ENCODE data around the gene RAB3C. TPM values are rescaled to one million over a fixed set of nuclear protein-coding genes. Genes with fewer than 3 reads are reported as not detected.

Gene RAB3C
- total RNA-seq, 1 experiment from 2014 or later: not detected

DNA sequence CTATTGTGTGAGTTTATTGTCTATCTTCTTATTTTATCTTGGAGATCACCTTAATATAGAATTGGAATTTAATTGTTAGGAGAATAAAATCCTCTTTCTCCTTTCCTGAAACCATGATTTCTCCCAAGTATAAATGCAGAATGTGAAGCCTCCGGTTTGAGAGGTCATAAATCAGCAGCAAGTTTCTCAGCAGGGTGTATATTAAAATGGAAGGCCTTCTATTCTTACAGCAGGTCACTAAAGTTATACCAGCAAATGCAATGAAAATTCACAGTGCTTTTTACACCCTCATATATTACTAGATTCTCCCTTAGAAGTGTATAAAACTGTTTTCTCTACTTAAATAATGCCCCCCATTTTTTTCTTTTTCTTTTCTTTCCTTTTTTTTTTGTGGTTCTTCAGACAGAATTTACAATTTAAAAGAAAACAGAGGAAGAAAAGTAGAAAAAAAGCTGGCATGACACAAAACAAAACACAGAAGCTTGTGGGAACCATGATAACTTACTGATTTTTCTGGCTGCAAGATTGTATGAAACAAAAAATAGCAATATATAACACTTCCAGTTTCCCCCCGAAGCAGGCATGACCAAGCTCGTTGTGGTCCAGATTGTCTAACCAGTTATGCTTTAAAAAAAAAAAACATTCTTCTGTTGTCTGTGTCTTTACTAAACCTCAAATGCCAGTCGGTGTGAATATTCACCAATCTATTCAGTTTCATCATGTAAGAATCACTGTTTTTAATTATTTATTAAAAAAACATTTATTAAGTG, 211.2 kb downstream of the RAB3C start:
- no peaks in the 10 kb centered on the region for H3K4me1 ChIP-seq (ENCODE audit: control insufficient read depth, insufficient read depth, low read length)
- no peak overlapping the region for H3K27ac ChIP-seq (ENCODE audit: low read length)
- H3K4me3 ChIP-seq (ENCODE audit: low read depth in 2 of 2, low read length in 2 of 2): no peak overlapping the region
- H3K27me3 ChIP-seq (ENCODE audit: control insufficient read depth, insufficient read depth, low read length): no peaks in the 10 kb centered on the region; the same call in 1 of the 2 replicates
- intact Hi-C loops (cut with micrococcal nuclease; ENCODE audit: unreplicated experiment) (no loop called here), in situ Hi-C loops (cut with HindIII; ENCODE audit: low pct_unique_long_range_greater_than_20kb, low sequenced_read_pairs) (no loop called here)
- ChIA-PET CTCF (no interaction called here), POLR2A (no interaction called here)
- DNase-seq (ENCODE audit: low read depth, low spot score) (no peak), ATAC-seq (no peak)
- no peaks in the 10 kb centered on the region for H3K36me3 ChIP-seq (ENCODE audit: control insufficient read depth, insufficient read depth, low read length)
- H3K9me3 ChIP-seq (ENCODE audit: control insufficient read depth, insufficient read depth, low read depth, low read length): no peaks in the 10 kb centered on the region
- TF ChIP-seq REST (IDR thresholded peaks at IDR 0.05; ENCODE audit: insufficient read depth in 1 of 2, low read depth in 2 of 2, low read length in 1 of 2): no peak
- TF ChIP-seq TCF7L2 (IDR thresholded peaks at IDR 0.05; ENCODE audit: low read depth, low read length): no peak
- no peak for TF ChIP-seq SIN3A (IDR thresholded peaks at IDR 0.05; ENCODE audit: borderline replicate concordance, insufficient read depth, low read depth, low read length)
- TF ChIP-seq CTCF (IDR thresholded peaks at IDR 0.05): no peak
- TF ChIP-seq POLR2AphosphoS5 (IDR thresholded peaks at IDR 0.05; ENCODE audit: low read depth, low read length): no peak
- no TSS peak for BruUV-seq (replicated peaks)

GRCh38 chr5:58794875-58795274, 212.0 kb downstream of the RAB3C start:
- H3K4me3 ChIP-seq (ENCODE audit: low read depth in 2 of 2, low read length in 2 of 2): no peak overlapping the region
- ChIA-PET POLR2A (no interaction called here), CTCF (no interaction called here)
- BruUV-seq (replicated peaks): no TSS peak
- no peaks in the 10 kb centered on the region for H3K36me3 ChIP-seq (ENCODE audit: control insufficient read depth, insufficient read depth, low read length)
- DNase-seq (ENCODE audit: low read depth, low spot score) (no peak), ATAC-seq (no peak)
- in situ Hi-C loops (cut with HindIII; ENCODE audit: low pct_unique_long_range_greater_than_20kb, low sequenced_read_pairs) (no loop called here), intact Hi-C loops (cut with micrococcal nuclease; ENCODE audit: unreplicated experiment) (no loop called here)
- no peaks in the 10 kb centered on the region for H3K4me1 ChIP-seq (ENCODE audit: control insufficient read depth, insufficient read depth, low read length)
- TF ChIP-seq SIN3A (IDR thresholded peaks at IDR 0.05; ENCODE audit: borderline replicate concordance, insufficient read depth, low read depth, low read length): no peak
- TF ChIP-seq REST (IDR thresholded peaks at IDR 0.05; ENCODE audit: insufficient read depth in 1 of 2, low read depth in 2 of 2, low read length in 1 of 2): no peak
- TF ChIP-seq CTCF (IDR thresholded peaks at IDR 0.05): no peak
- no peak for TF ChIP-seq POLR2AphosphoS5 (IDR thresholded peaks at IDR 0.05; ENCODE audit: low read depth, low read length)
- no peak for TF ChIP-seq TCF7L2 (IDR thresholded peaks at IDR 0.05; ENCODE audit: low read depth, low read length)
- no peaks in the 10 kb centered on the region; the same call in 1 of the 2 replicates for H3K27me3 ChIP-seq (ENCODE audit: control insufficient read depth, insufficient read depth, low read length)
- H3K27ac ChIP-seq (ENCODE audit: low read length): no peak overlapping the region
- H3K9me3 ChIP-seq (ENCODE audit: control insufficient read depth, insufficient read depth, low read depth, low read length): no peaks in the 10 kb centered on the region

All from Panc1 (cell line).